Measurements from ENCODE around the gene DRGX.

DRGX gene

DNA sequence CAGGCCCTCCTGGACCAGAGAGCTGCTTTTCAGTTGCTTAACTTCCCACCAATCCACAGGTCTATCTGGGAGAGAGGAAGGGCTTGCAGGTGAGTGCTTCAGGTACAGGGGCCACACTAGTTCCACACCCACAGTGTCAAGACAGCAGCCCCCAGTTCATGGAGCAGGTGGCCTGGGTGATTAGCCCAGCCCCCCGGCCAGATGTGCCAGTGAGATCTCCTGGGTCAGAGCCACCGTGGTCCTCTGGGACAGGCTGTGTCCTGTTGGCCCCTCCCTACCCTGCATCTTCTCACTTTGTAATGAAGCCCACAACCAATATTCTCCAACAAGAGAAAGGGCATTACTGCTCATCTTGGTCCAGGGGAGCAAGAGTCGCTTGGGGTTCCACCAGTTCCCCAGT, 30.6 kb downstream of the DRGX start:
- no peak overlapping the region for H3K4me3 ChIP-seq (ENCODE audit: low read length)
- TF ChIP-seq ZNF274 (IDR thresholded peaks at IDR 0.05; ENCODE audit: low read depth, low read length), result no peak

GRCh38 chr10:49364747-49365146, 31.1 kb downstream of the DRGX start:
- no peak for TF ChIP-seq ZNF274 (IDR thresholded peaks at IDR 0.05; ENCODE audit: low read depth, low read length)

DNA sequence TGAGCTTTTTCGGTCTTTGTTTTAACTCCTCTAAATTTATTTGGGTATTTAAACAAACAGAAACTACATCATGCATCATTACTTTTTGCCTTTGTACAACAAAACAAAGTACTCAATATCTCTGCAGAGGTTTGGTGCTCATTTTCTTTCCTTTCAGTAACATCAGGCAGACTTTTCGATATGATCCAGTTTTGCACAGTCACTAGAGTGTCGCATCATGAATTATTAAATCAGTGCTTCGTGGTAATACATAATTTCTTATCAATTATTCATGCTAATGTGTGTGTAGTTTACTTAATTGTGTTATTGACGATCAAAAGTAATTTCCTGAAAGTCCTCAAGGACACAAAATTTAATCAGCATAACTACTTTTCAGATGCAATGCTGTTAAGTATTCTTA, 31.8 kb downstream of the DRGX start:
- H3K4me3 ChIP-seq (ENCODE audit: low read length), result no peak overlapping the region
- no peak for TF ChIP-seq ZNF274 (IDR thresholded peaks at IDR 0.05; ENCODE audit: low read depth, low read length)

More at GRCh38 chr10:49364747-49365146, 31.1 kb downstream of the DRGX start:
- no peak overlapping the region for H3K4me3 ChIP-seq (ENCODE audit: low read length)

DNA sequence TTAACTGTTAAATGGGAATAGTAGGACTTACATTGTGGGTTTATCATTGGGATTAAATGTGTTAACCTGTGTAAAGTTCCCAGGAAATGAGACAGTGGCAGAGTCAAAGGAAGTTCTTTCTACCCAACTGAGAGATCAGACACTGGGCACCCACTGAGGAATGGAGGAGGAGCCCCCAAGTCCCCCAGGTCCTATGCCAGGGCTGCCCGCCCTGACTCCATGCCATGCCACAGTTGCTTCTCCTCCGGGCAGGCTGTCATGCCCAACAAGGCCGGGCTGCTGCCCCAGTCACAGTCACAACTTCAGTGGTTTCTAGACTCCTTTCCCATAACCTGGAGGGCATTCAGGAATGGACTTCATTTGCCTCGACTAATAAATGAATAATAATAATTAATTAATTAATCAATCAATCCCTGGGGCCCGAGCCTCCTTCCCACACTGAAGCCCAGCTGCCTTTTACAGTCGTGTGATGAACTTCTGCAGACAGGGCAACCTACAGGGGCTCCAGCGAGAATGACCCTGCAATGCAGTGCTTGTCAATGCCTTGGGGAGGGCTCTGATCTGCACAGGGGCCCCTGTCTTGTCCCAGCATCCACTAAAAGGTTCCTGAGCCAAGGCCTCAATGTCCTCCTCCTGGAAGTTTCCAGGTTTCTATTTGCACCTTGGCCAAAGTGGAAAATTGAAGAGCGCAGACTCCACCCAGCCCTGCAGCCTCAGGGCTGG, 32.4 kb downstream of the DRGX start:
- no peak overlapping the region for H3K4me3 ChIP-seq (ENCODE audit: low read length)
- TF ChIP-seq ZNF274 (IDR thresholded peaks at IDR 0.05; ENCODE audit: low read depth, low read length), result no peak

DNA sequence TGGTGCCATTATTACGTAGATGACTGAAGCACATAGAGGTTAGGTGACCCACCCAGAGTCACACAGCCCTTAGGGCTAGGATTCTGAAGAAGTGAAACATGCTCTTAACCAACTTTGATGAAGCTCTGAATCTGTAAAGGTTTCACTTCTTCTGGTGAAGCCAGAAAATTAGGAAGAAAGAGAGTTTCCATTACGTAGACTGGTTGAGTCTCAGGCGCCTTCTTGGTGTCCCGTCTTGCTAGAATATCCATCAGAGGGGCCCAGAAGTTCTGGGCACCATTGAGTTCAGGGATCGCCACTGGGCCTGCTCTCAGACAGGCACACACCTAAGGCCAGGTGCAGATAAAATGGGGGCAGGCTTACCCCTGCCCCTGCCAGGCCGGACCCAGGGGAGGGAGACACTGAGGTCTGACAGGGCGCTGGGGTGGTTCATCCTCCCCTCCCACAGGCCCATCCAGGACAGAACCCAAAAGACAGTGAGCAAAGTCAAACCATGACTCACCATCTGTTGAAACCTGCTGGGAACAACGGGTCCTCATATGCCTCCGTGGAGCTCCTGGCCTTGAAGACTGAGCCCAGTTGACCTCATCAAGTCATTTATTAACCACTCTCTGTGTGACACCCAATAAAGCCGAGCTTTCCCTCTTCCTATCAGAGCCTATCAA, 33.2 kb downstream of the DRGX start:
- no peak for TF ChIP-seq ZNF274 (IDR thresholded peaks at IDR 0.05; ENCODE audit: low read depth, low read length)
- no peak overlapping the region for H3K4me3 ChIP-seq (ENCODE audit: low read length)

- no peak overlapping the region for H3K4me3 ChIP-seq (ENCODE audit: low read length)
- TF ChIP-seq ZNF274 (IDR thresholded peaks at IDR 0.05; ENCODE audit: low read depth, low read length), result no peak
These were observed 33.9 kb downstream of the DRGX start for GRCh38 chr10:49361735-49362568.

- H3K4me3 ChIP-seq (ENCODE audit: low read length), result no peak overlapping the region
- TF ChIP-seq ZNF274 (IDR thresholded peaks at IDR 0.05; ENCODE audit: low read depth, low read length), result no peak
These were observed 34.7 kb downstream of the DRGX start for GRCh38 chr10:49361178-49361554.

GRCh38 chr10:49360271-49361177, 35.4 kb downstream of the DRGX start:
- no peak overlapping the region for H3K4me3 ChIP-seq (ENCODE audit: low read length)
- TF ChIP-seq ZNF274 (IDR thresholded peaks at IDR 0.05; ENCODE audit: low read depth, low read length), result no peak

- TF ChIP-seq ZNF274 (IDR thresholded peaks at IDR 0.05; ENCODE audit: low read depth, low read length), result no peak
These were observed 36.3 kb downstream of the DRGX start for GRCh38 chr10:49359349-49360270.

DNA sequence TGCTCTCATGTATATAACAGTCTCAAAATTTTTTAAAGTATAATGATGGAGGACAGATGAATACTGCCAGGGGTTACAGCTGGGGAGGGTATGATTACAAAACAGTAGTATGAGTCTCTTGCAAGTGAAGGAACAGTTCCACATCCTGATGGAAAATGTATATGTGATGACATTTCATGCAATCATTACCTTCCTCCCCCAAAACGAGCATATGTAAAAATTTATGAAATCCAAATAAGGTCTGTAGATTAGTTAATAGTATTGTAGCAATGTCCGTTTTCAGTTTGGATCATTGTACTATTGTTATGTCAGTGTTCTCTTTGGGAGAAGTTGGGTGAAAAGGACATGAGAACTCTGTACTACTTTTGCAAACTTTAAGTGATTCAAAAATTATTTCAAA, 38.0 kb downstream of the DRGX start:
- H3K4me3 ChIP-seq (ENCODE audit: low read length), result no peak overlapping the region
- no peak for TF ChIP-seq ZNF274 (IDR thresholded peaks at IDR 0.05; ENCODE audit: low read depth, low read length)

More at GRCh38 chr10:49359349-49360270, 36.3 kb downstream of the DRGX start:
- H3K4me3 ChIP-seq (ENCODE audit: low read length), result no peak overlapping the region

- TF ChIP-seq ZNF274 (IDR thresholded peaks at IDR 0.05; ENCODE audit: low read depth, low read length), result no peak
- H3K4me3 ChIP-seq (ENCODE audit: low read length), result no peak overlapping the region
These were observed 38.9 kb downstream of the DRGX start for GRCh38 chr10:49356944-49357343.

DNA sequence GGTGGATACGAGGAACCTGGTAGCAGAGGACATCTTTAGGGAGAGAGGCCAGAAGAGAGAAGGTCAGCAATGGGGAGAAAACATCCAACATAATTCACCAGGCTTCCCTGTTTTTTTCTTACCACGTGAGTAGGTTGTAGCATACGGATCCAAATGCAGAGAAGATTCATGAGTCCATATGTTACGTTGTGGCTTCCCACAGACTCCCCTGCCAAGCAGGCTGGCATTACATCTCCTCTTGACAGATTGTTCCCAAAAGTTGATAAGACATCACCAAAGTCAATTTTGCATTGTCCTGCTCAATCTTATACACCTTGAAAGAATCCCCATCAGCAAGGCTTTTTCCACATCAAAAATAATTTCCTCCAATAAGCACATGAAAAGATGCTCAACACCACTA, 39.7 kb downstream of the DRGX start:
- H3K4me3 ChIP-seq (ENCODE audit: low read length), result no peak overlapping the region
- no peak for TF ChIP-seq ZNF274 (IDR thresholded peaks at IDR 0.05; ENCODE audit: low read depth, low read length)

GRCh38 chr10:49355221-49355620, 40.7 kb downstream of the DRGX start:
- H3K4me3 ChIP-seq (ENCODE audit: low read length), result no peak overlapping the region
- no peak for TF ChIP-seq ZNF274 (IDR thresholded peaks at IDR 0.05; ENCODE audit: low read depth, low read length)

All from GM08714 (cell line).